ENCODE data around the gene PRDM8.

PRDM8 gene

GRCh38 chr4:80189581-80189955, 7.7 kb upstream of the PRDM8 start:
- no peaks in the 10 kb centered on the region for H3K36me3 ChIP-seq (ENCODE audit: control insufficient read depth, low read length)
- H4K20me1 ChIP-seq (ENCODE audit: control insufficient read depth, insufficient read depth, low read depth, low read length) = no peaks in the 10 kb centered on the region
- peaks cover 23% of the 10 kb centered on the region for H3K27me3 ChIP-seq (ENCODE audit: control insufficient read depth, low read length)
- no peaks in the 10 kb centered on the region for H3K79me2 ChIP-seq (ENCODE audit: control insufficient read depth, low read length)
- H3F3A ChIP-seq (ENCODE audit: control insufficient read depth, insufficient read depth) = no peaks in the 10 kb centered on the region
- H3K9me3 ChIP-seq (ENCODE audit: control insufficient read depth, insufficient read depth, low read length) = no peaks in the 10 kb centered on the region
- H3K27ac ChIP-seq (ENCODE audit: low read depth, low read length) = no peak overlapping the region
- H3K4me3 ChIP-seq (ENCODE audit: low read length) = no peak overlapping the region
- H3K4me1 ChIP-seq (ENCODE audit: control insufficient read depth, low read length) = peaks cover 4% of the 10 kb centered on the region
- no peaks in the 10 kb centered on the region for H3K9me2 ChIP-seq (replicated peaks; ENCODE audit: control insufficient read depth, low read length)
- TF ChIP-seq EZH2phosphoT487 (IDR thresholded peaks at IDR 0.05; ENCODE audit: borderline replicate concordance, low read length) (no peak), CTCF (IDR thresholded peaks at IDR 0.05; ENCODE audit: low read depth, low read length, poor library complexity, severe bottlenecking) (no peak)
- H3K4me2 ChIP-seq (ENCODE audit: low read length) = no peak overlapping the region

GRCh38 chr4:80189956-80190677, 7.2 kb upstream of the PRDM8 start:
- Histone ChIP-seq H3K4me1 (ENCODE audit: control insufficient read depth, low read length) (no peaks in the 10 kb centered on the region; the same call in 1 of the 2 replicates), H3K27ac (ENCODE audit: low read depth, low read length) (no peak overlapping the region), H3K9me3 (ENCODE audit: control insufficient read depth, insufficient read depth, low read length) (no peaks in the 10 kb centered on the region), H3K4me2 (ENCODE audit: low read length) (no peak overlapping the region), H3K79me2 (ENCODE audit: control insufficient read depth, low read length) (no peaks in the 10 kb centered on the region), H3K4me3 (ENCODE audit: low read length) (no peak overlapping the region), H4K20me1 (ENCODE audit: control insufficient read depth, insufficient read depth, low read depth, low read length) (no peaks in the 10 kb centered on the region), H3K27me3 (ENCODE audit: control insufficient read depth, low read length) (peaks cover 23% of the 10 kb centered on the region), H3K9me2 (replicated peaks; ENCODE audit: control insufficient read depth, low read length) (no peaks in the 10 kb centered on the region), H3F3A (ENCODE audit: control insufficient read depth, insufficient read depth) (no peaks in the 10 kb centered on the region), H3K36me3 (ENCODE audit: control insufficient read depth, low read length) (no peaks in the 10 kb centered on the region)
- no peak for TF ChIP-seq CTCF (IDR thresholded peaks at IDR 0.05; ENCODE audit: low read depth, low read length, poor library complexity, severe bottlenecking)

GRCh38 chr4:80192252-80192866, 4.9 kb upstream of the PRDM8 start:
- TF ChIP-seq EZH2phosphoT487 (IDR thresholded peaks at IDR 0.05; ENCODE audit: borderline replicate concordance, low read length) (no peak), CTCF (IDR thresholded peaks at IDR 0.05; ENCODE audit: low read depth, low read length, poor library complexity, severe bottlenecking) (no peak)
- H3K36me3 ChIP-seq (ENCODE audit: control insufficient read depth, low read length) = no peaks in the 10 kb centered on the region
- no peak overlapping the region for H3K4me3 ChIP-seq (ENCODE audit: low read length)
- H3K27ac ChIP-seq (ENCODE audit: low read depth, low read length) = no peak overlapping the region
- peaks cover 33% of the 10 kb centered on the region for H3K27me3 ChIP-seq (ENCODE audit: control insufficient read depth, low read length)
- no peaks in the 10 kb centered on the region for H3K9me2 ChIP-seq (replicated peaks; ENCODE audit: control insufficient read depth, low read length)
- no peak overlapping the region for H3K4me2 ChIP-seq (ENCODE audit: low read length)
- no peaks in the 10 kb centered on the region; the same call in 1 of the 2 replicates for H3K4me1 ChIP-seq (ENCODE audit: control insufficient read depth, low read length)
- H3K79me2 ChIP-seq (ENCODE audit: control insufficient read depth, low read length) = no peaks in the 10 kb centered on the region
- H3K9me3 ChIP-seq (ENCODE audit: control insufficient read depth, insufficient read depth, low read length) = no peaks in the 10 kb centered on the region
- no peaks in the 10 kb centered on the region for H4K20me1 ChIP-seq (ENCODE audit: control insufficient read depth, insufficient read depth, low read depth, low read length)
- H3F3A ChIP-seq (ENCODE audit: control insufficient read depth, insufficient read depth) = no peaks in the 10 kb centered on the region

Data from DOHH2 (cell line).